ENCODE measurements around the gene STK38L.

The STK38L gene

DNA sequence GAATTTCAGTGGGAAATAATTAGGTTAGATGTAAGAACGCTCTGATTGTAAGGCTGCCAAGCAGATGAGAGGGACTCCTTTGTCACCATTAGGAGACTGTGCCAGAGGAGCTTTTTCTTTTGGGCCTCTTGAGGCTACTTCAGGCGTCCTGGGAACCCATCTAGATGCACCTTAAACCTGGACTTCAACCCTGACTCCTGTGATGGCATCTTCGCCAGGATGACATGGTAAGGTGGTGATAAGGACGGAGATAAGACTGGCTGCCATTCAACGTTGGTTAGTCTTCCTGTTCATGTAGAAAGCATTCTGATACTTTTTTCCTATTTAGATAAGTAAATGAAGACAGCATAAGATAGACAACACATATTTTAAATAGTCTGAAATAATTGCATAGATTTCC is 36.3 kb downstream of the STK38L start:
- Histone ChIP-seq H3K4me3 (ENCODE audit: low read depth, low read length) (no peak overlapping the region), H3K27ac (ENCODE audit: extremely low read depth, low read depth, low read length) (no peak overlapping the region), H3K9me3 (ENCODE audit: control insufficient read depth, insufficient read depth, low read depth, low read length) (no peaks in the 10 kb centered on the region), H3K4me1 (ENCODE audit: control insufficient read depth, insufficient read depth, low read length) (peaks cover 34% of the 10 kb centered on the region), H3K36me3 (ENCODE audit: control insufficient read depth in 2 of 2, insufficient read depth in 1 of 2, low read length in 2 of 2) (no peaks in the 10 kb centered on the region)
- ChIA-PET POLR2A (no interaction called here), CTCF (interaction anchor here (1.3 kb wide), 1 partner anchor 26 kb away, joined by 4 read pairs; no protein-coding TSS in a partner anchor)
- no peak for TF ChIP-seq ZNF416 (tag by site-specific recombination; IDR thresholded peaks at IDR 0.05)
- no peak for TF ChIP-seq ZFP41 (tag by site-specific recombination; IDR thresholded peaks at IDR 0.05; ENCODE audit: borderline replicate concordance)
- no peak for TF ChIP-seq ZNF433 (tag by site-specific recombination; IDR thresholded peaks at IDR 0.05; ENCODE audit: low read depth)
- TF ChIP-seq SALL2 (tag by site-specific recombination; IDR thresholded peaks at IDR 0.05; ENCODE audit: borderline replicate concordance): no peak
- TF ChIP-seq ZFP69B (tag by site-specific recombination; IDR thresholded peaks at IDR 0.05): no peak
- TF ChIP-seq GLI2 (tag by site-specific recombination; IDR thresholded peaks at IDR 0.05; ENCODE audit: borderline replicate concordance, low read depth): no peak
- no peak for TF ChIP-seq BCL11B (tag by site-specific recombination; IDR thresholded peaks at IDR 0.05; ENCODE audit: low read depth)
- TF ChIP-seq, protein P1, sequence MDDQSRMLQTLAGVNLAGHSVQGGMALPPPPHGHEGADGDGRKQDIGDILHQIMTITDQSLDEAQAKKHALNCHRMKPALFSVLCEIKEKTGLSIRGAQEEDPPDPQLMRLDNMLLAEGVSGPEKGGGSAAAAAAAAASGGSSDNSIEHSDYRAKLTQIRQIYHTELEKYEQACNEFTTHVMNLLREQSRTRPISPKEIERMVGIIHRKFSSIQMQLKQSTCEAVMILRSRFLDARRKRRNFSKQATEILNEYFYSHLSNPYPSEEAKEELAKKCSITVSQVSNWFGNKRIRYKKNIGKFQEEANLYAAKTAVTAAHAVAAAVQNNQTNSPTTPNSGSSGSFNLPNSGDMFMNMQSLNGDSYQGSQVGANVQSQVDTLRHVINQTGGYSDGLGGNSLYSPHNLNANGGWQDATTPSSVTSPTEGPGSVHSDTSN (CRISPR knock-in tag; IDR thresholded peaks at IDR 0.05): no peak
- no peak for TF ChIP-seq SETDB1 (IDR thresholded peaks at IDR 0.05; ENCODE audit: insufficient read length, low read length)

DNA sequence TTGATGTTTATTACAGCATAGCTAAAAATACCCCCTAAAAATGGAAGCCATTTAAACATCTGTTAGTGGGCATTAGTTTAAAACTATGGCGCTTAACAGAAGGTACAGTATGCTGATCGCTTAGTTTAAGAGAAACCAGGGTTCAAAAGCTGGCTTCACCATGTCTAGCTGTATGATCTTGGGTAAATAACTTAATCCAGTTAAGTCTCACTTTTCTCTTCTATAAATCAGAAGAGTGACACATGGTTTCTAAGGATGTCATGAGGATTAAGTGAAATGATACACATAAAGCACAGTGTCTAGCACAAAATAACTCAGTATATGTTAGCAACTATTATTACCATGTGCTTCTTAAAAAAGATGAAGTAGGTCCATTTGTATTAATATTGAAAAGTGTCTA is 38.7 kb downstream of the STK38L start:
- CTCF ChIA-PET: no interaction called here
- no peak overlapping the region for H3K27ac ChIP-seq (ENCODE audit: extremely low read depth, low read depth, low read length)
- no peaks in the 10 kb centered on the region for H3K36me3 ChIP-seq (ENCODE audit: control insufficient read depth in 2 of 2, insufficient read depth in 1 of 2, low read length in 2 of 2)
- H3K4me1 ChIP-seq (ENCODE audit: control insufficient read depth, insufficient read depth, low read length): peaks cover 36% of the 10 kb centered on the region
- POLR2A ChIA-PET: no interaction called here
- TF ChIP-seq ZNF514 (tag by site-specific recombination; IDR thresholded peaks at IDR 0.05): no peak
- TF ChIP-seq ZNF621 (tag by site-specific recombination; IDR thresholded peaks at IDR 0.05): no peak
- no peak for TF ChIP-seq SALL2 (tag by site-specific recombination; IDR thresholded peaks at IDR 0.05; ENCODE audit: borderline replicate concordance)
- no peak for TF ChIP-seq ZNF558 (tag by site-specific recombination; IDR thresholded peaks at IDR 0.05)
- TF ChIP-seq, protein P2, sequence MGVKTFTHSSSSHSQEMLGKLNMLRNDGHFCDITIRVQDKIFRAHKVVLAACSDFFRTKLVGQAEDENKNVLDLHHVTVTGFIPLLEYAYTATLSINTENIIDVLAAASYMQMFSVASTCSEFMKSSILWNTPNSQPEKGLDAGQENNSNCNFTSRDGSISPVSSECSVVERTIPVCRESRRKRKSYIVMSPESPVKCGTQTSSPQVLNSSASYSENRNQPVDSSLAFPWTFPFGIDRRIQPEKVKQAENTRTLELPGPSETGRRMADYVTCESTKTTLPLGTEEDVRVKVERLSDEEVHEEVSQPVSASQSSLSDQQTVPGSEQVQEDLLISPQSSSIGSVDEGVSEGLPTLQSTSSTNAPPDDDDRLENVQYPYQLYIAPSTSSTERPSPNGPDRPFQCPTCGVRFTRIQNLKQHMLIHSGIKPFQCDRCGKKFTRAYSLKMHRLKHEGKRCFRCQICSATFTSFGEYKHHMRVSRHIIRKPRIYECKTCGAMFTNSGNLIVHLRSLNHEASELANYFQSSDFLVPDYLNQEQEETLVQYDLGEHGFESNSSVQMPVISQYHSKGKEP (tag by site-specific recombination; IDR thresholded peaks at IDR 0.05): no peak
- TF ChIP-seq ZBTB48 (tag by site-specific recombination; IDR thresholded peaks at IDR 0.05): no peak
- no peak for TF ChIP-seq PRDM1 (tag by site-specific recombination; IDR thresholded peaks at IDR 0.05)
- H3K4me3 ChIP-seq (ENCODE audit: low read depth, low read length): no peak overlapping the region
- H3K9me3 ChIP-seq (ENCODE audit: control insufficient read depth, insufficient read depth, low read depth, low read length): no peaks in the 10 kb centered on the region

DNA sequence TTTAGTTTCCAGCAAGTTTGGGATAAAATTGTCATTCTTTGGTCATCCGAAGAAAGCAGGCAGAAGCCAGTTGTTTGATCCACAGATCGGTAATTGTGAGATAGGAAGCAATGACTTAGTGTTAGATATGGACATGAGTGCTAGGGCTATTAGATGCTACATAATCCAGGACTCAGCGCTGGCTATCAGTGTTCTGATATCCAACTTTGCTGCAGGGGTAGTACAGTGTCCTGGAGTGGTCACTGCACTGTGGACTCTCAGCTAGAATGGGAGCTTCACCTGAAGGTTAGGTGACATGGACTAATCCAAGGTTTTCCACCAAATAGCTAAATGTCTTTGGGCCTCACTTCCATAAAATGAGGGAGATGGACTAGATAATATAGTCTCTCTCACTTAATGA is 39.9 kb downstream of the STK38L start:
- peaks cover 30% of the 10 kb centered on the region for H3K4me1 ChIP-seq (ENCODE audit: control insufficient read depth, insufficient read depth, low read length)
- no peak overlapping the region for H3K4me3 ChIP-seq (ENCODE audit: low read depth, low read length)
- ChIA-PET CTCF (interaction anchor here (1.0 to 2.2 kb wide), 2 partner anchors 22 to 98 kb away, joined by 3 to 10 read pairs; no protein-coding TSS in a partner anchor), POLR2A (no interaction called here)
- no peak for TF ChIP-seq ZNF626 (tag by site-specific recombination; IDR thresholded peaks at IDR 0.05)
- no peak overlapping the region for H3K27ac ChIP-seq (ENCODE audit: extremely low read depth, low read depth, low read length)
- H3K36me3 ChIP-seq (ENCODE audit: control insufficient read depth in 2 of 2, insufficient read depth in 1 of 2, low read length in 2 of 2): no peaks in the 10 kb centered on the region
- H3K9me3 ChIP-seq (ENCODE audit: control insufficient read depth, insufficient read depth, low read depth, low read length): no peaks in the 10 kb centered on the region

DNA sequence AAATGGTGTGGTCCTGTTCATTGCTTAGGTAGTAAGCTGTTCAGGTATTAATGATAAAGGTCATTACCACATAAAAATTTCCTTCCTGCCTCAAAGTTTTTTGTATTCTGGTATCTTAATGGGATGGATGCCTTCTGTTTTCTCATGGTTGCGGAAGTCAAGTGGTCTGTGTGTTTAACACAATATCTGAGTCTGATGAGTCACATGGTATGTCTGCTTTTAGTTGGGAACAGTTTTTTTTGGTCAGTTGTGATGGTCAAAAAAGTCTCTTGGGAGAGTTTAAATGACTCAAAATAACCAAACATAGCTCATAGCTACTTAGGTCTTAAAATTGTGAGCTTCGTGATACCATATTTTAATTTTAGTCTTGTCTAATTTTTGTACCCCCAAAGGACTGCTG is 40.7 kb downstream of the STK38L start:
- CTCF ChIA-PET: interaction anchor here (0.6 to 2.2 kb wide), 3 partner anchors 21 to 97 kb away, joined by 3 to 10 read pairs (median 3); no protein-coding TSS in a partner anchor
- TF ChIP-seq ZNF600 (tag by site-specific recombination; IDR thresholded peaks at IDR 0.05): 0 out of 2 replicates have a peak, but pooled peaks have one; percentile 25
- TF ChIP-seq, protein P3, sequence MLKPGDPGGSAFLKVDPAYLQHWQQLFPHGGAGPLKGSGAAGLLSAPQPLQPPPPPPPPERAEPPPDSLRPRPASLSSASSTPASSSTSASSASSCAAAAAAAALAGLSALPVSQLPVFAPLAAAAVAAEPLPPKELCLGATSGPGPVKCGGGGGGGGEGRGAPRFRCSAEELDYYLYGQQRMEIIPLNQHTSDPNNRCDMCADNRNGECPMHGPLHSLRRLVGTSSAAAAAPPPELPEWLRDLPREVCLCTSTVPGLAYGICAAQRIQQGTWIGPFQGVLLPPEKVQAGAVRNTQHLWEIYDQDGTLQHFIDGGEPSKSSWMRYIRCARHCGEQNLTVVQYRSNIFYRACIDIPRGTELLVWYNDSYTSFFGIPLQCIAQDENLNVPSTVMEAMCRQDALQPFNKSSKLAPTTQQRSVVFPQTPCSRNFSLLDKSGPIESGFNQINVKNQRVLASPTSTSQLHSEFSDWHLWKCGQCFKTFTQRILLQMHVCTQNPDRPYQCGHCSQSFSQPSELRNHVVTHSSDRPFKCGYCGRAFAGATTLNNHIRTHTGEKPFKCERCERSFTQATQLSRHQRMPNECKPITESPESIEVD (tag by site-specific recombination; IDR thresholded peaks at IDR 0.05): peak; percentile 74
- peak; percentile 53; the same call in 1 of the 2 replicates for TF ChIP-seq OSR2 (tag by site-specific recombination; IDR thresholded peaks at IDR 0.05)
- TF ChIP-seq, protein P4, sequence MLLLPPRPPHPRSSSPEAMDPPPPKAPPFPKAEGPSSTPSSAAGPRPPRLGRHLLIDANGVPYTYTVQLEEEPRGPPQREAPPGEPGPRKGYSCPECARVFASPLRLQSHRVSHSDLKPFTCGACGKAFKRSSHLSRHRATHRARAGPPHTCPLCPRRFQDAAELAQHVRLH (tag by site-specific recombination; IDR thresholded peaks at IDR 0.05): no peak
- H3K27ac ChIP-seq (ENCODE audit: extremely low read depth, low read depth, low read length): no peak overlapping the region

More for the DNA sequence above, 40.7 kb downstream of the STK38L start:
- Histone ChIP-seq H3K36me3 (ENCODE audit: control insufficient read depth in 2 of 2, insufficient read depth in 1 of 2, low read length in 2 of 2) (no peaks in the 10 kb centered on the region), H3K4me3 (ENCODE audit: low read depth, low read length) (no peak overlapping the region), H3K9me3 (ENCODE audit: control insufficient read depth, insufficient read depth, low read depth, low read length) (no peaks in the 10 kb centered on the region), H3K4me1 (ENCODE audit: control insufficient read depth, insufficient read depth, low read length) (peaks cover 26% of the 10 kb centered on the region)
- POLR2A ChIA-PET: interaction anchor here (1.2 kb wide), 1 partner anchor 41 kb away, joined by 3 read pairs; the partner anchor contains the start of gene STK38L
